Gastrocnemius medialis (tissue), 4 donors: ENCODE results near the gene SEC22A.

Experiments
- POLR2A ChIP-seq, 2 donors: fragments of 450-650 bp; IDR thresholded peaks; one replicate each; pipeline ENCODE4 v1.6.1; 2017; ENCODE audit warnings: antibody characterized with exemption in 2 of 2, mild to moderate bottlenecking in 2 of 2, moderate library complexity in 2 of 2
- TF ChIP-seq, protein P1 (sequence below), 5 experiments: fragments of 450-650 bp in 3 of 5; fragments of 200-600 bp in 2 of 5; sonication (generic) in 2 of 5; IDR thresholded peaks in 4 of 5; conservative IDR thresholded peaks in 1 of 5; 1 replicate in 4 of 5; 2 replicates in 1 of 5; pipeline ENCODE4 v1.5.1; 2016 to 2019; ENCODE audit warnings: antibody characterized with exemption in 5 of 5, mild to moderate bottlenecking in 3 of 5, moderate library complexity in 3 of 5

- TF ChIP-seq, protein P1, sequence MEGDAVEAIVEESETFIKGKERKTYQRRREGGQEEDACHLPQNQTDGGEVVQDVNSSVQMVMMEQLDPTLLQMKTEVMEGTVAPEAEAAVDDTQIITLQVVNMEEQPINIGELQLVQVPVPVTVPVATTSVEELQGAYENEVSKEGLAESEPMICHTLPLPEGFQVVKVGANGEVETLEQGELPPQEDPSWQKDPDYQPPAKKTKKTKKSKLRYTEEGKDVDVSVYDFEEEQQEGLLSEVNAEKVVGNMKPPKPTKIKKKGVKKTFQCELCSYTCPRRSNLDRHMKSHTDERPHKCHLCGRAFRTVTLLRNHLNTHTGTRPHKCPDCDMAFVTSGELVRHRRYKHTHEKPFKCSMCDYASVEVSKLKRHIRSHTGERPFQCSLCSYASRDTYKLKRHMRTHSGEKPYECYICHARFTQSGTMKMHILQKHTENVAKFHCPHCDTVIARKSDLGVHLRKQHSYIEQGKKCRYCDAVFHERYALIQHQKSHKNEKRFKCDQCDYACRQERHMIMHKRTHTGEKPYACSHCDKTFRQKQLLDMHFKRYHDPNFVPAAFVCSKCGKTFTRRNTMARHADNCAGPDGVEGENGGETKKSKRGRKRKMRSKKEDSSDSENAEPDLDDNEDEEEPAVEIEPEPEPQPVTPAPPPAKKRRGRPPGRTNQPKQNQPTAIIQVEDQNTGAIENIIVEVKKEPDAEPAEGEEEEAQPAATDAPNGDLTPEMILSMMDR (IDR thresholded peaks at IDR 0.05 in 4 of 5, conservative IDR thresholded peaks at IDR 0.05 in 1 of 5): no peak
- TF ChIP-seq POLR2A (IDR thresholded peaks at IDR 0.05): no peak
These were observed 118.5 kb downstream of the SEC22A start for GRCh38 chr3:123320221-123320620.
